Stimulated activated CD8-positive, alpha-beta memory T cell treated with anti-CD3 and anti-CD28 coated beads, Interleukin-15, amount 100 ng/mL, for 48 hours (primary cell): ENCODE measurements around the gene FTO.

Experiments used
- DNase-seq, 2 donors: peaks; one replicate each; pipeline ENCODE4 v3.0.0-alpha.2; 2020; ENCODE audit warnings: low read depth in 2 of 2

Gene FTO

GRCh38 chr16:53708490-53708889 lies 4.5 kb downstream of the FTO start:
- no peak for DNase-seq

- DNase-seq: no peak
These were observed 7.4 kb downstream of the FTO start for GRCh38 chr16:53711390-53711789.

GRCh38 chr16:53712065-53712464 lies 8.1 kb downstream of the FTO start:
- no peak for DNase-seq

GRCh38 chr16:53713403-53714204 lies 9.6 kb downstream of the FTO start:
- no peak for DNase-seq

GRCh38 chr16:53714205-53715022 lies 10.5 kb downstream of the FTO start:
- no peak for DNase-seq

- DNase-seq: no peak
These were observed 11.0 kb downstream of the FTO start for GRCh38 chr16:53715023-53715384.

GRCh38 chr16:53717577-53717976 lies 13.6 kb downstream of the FTO start:
- no peak for DNase-seq

GRCh38 chr16:53721017-53721416 lies 17.1 kb downstream of the FTO start:
- DNase-seq: no peak

GRCh38 chr16:53726625-53727024 lies 22.7 kb downstream of the FTO start:
- no peak for DNase-seq

- no peak for DNase-seq
These were observed 26.7 kb downstream of the FTO start for GRCh38 chr16:53730693-53731092.

- DNase-seq: no peak
These were observed 28.5 kb downstream of the FTO start for GRCh38 chr16:53732296-53732929.

- DNase-seq: no peak
These were observed 31.0 kb downstream of the FTO start for GRCh38 chr16:53734908-53735307.

- DNase-seq: no peak
These were observed 32.3 kb downstream of the FTO start for GRCh38 chr16:53736297-53736696.

- no peak for DNase-seq
These were observed 33.6 kb downstream of the FTO start for GRCh38 chr16:53737552-53737951.

GRCh38 chr16:53740476-53740875 lies 36.5 kb downstream of the FTO start:
- DNase-seq: no peak

GRCh38 chr16:53740933-53741531 lies 37.1 kb downstream of the FTO start:
- no peak for DNase-seq

GRCh38 chr16:53741546-53741945 lies 37.6 kb downstream of the FTO start:
- no peak for DNase-seq

GRCh38 chr16:53743149-53743566 lies 39.2 kb downstream of the FTO start:
- no peak for DNase-seq

GRCh38 chr16:53744449-53744848 lies 40.5 kb downstream of the FTO start:
- DNase-seq: no peak

GRCh38 chr16:53745086-53745485 lies 41.1 kb downstream of the FTO start:
- DNase-seq: no peak

- no peak for DNase-seq
These were observed 41.9 kb downstream of the FTO start for GRCh38 chr16:53745753-53746266.

- DNase-seq: no peak
These were observed 48.6 kb downstream of the FTO start for GRCh38 chr16:53752560-53752959.
